GM12874 (cell line): Measurements from ENCODE around the gene TMEM120A.

Experiments used
- TF ChIP-seq, protein P1 (sequence below): IDR thresholded peaks from 2 replicates; pipeline ENCODE4 v1.5.1; 2011; ENCODE audit warnings: low read depth, mild to moderate bottlenecking, control low read depth, low read length, moderate library complexity; ENCODE audit not compliant: insufficient read depth

Gene TMEM120A

DNA sequence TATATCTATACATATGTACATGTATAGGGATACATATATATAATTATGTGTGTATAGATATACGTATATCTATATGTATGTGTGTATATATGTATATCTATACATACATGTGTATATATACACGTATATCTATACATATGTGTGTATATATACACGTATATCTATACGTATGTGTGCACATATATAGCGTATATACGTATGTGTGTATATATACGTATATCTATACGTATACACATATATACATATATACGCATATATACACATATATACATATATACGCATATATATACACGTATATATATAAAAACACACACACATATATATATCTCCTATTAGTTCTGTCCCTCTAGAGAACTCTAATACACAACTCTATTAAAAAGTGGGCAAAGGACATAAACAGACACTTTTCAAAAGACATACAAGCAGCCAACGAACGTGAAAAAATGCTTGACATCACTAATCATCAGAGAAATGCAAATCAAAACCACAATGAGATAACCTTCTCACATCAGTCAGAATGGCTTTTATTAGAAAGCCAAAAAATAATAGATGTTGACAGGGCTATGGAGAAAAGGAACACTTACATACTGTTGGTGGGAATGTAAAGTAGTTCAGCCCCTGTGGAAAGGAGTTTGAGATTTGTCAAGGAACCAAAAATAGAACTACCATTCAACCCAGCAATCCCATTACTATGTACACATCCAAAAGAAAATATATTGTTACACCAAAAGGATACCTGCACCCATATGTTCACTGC lies 22.0 kb upstream of the TMEM120A start:
- TF ChIP-seq, protein P1, sequence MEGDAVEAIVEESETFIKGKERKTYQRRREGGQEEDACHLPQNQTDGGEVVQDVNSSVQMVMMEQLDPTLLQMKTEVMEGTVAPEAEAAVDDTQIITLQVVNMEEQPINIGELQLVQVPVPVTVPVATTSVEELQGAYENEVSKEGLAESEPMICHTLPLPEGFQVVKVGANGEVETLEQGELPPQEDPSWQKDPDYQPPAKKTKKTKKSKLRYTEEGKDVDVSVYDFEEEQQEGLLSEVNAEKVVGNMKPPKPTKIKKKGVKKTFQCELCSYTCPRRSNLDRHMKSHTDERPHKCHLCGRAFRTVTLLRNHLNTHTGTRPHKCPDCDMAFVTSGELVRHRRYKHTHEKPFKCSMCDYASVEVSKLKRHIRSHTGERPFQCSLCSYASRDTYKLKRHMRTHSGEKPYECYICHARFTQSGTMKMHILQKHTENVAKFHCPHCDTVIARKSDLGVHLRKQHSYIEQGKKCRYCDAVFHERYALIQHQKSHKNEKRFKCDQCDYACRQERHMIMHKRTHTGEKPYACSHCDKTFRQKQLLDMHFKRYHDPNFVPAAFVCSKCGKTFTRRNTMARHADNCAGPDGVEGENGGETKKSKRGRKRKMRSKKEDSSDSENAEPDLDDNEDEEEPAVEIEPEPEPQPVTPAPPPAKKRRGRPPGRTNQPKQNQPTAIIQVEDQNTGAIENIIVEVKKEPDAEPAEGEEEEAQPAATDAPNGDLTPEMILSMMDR = no peak

DNA sequence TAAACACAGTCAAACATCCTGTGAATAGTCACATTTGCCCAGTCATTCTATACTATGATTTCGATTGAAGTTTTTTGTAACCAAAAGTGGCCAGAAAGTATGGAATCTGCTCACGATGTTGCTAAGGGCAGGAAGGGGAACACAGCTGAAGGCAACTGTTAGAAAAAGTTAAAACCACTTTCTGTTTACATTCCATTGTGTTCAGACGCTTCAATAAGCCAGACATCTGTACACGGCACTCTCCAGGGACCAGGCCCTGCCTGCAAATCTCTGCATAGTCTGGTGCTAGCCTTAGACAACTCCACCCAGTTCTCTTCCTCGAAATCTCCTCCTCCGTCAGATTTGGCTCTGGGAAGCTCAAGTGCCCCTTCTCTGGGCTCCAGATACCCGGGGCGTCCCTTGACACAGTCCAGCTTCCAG lies 17.1 kb upstream of the TMEM120A start:
- TF ChIP-seq, protein P1 = no peak

GRCh38 chr7:76009672-76010600 lies 15.5 kb upstream of the TMEM120A start:
- TF ChIP-seq, protein P1 = no peak

DNA sequence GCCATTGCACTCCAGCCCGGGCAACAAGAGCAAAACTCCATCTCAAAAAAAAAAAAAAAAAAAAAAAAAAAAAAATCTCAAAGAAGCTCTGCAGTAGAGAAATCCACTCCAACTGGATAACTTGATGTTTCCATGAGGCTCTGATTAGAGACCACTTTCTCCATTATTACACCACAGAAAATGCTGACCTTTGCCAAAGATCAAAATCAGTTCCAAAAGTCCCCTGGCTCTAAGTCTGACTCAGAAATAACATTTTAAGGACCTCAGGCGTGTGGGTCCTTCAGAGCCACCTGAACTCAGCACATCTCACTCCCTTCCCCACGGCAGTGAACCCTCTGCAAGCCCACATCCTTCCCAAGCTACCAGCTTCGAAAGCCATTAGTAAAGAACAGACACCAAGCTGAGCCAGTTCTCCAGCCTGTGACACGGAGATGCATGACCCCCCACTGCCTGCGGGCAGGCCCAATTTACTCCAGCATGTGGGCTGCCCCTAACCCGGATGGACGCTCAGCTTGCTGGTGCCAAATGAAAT lies 13.8 kb upstream of the TMEM120A start:
- TF ChIP-seq, protein P1 = no peak

DNA sequence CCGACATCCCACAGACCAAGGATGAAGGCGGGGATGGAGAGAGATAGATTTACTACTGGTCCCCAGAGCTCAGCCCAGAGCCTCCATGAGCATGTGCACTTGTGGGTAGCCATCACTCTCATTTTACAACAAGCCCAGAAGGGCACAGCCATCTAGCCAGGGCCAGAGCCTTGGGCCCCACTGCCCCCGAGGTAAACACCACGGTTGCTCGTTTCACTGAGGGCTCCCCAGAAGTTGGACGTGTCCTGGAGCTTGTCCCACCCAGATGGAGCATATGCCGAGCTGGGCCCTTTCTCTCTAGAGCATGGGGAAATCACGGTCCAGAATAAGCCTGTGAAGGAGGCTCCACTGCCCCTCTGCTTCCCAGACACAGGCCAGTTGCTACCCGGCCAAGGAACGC lies 9.0 kb upstream of the TMEM120A start:
- TF ChIP-seq, protein P1 = no peak

GRCh38 chr7:76002822-76003221 lies 8.4 kb upstream of the TMEM120A start:
- TF ChIP-seq, protein P1 = no peak

DNA sequence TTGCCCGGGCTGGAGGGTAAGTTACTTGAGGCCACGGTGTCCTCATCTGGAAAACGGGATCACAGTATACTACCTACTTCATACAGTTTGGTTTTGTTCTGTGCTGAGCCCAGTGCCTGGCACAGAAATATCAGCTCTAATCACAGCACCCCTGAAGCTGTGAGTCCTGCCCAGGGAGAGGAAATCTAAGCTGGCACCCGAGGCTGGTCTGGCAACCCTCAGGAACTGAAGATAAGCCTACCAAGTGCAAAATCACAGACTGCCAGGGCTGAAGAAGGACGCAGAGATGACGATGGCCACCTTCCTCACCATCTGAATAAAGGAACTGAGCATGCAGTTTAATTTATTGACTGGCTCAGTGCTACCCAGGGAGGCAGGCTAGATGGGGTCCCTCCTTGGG lies 7.7 kb upstream of the TMEM120A start:
- TF ChIP-seq, protein P1 = no peak
